K562 (cell line): ENCODE measurements around the gene LAMA3. TPM values are rescaled to one million over a fixed set of nuclear protein-coding genes. Genes with fewer than 3 reads are reported as not detected.

ENCODE experiments used
- ATAC-seq: fragments of 200-7000 bp; cut with Tn5 transposase; 3 replicates; pipeline ENCODE4 v1.9.1; 2020; ENCODE audit warnings: moderate library complexity
- BruUV-seq: library from RNA; stranded (reverse); fragments of 400-500 nt; replicated peaks from 2 replicates; lab custom pipeline; 2021; lab: Mats Ljungman, UMichigan
- CTCF ChIA-PET: fragments of 300-600 bp; formaldehyde crosslinking; extraction: SDS; loops from one replicate; lab custom pipeline; 2021; ENCODE audit warnings: low intra/inter-chr PET ratio; lab: Yijun Ruan, JAX
- POLR2A ChIA-PET: fragments of 300-600, 350-650 bp; sonication (Branson Sonifier 250); formaldehyde crosslinking; extraction: SDS; loops from one replicate; lab custom pipeline; 2021; ENCODE audit warnings: antibody characterized with exemption, inconsistent platforms; lab: Yijun Ruan, JAX
- DNase-seq, 4 experiments: peaks; one replicate each; pipeline versions ENCODE4 v3.0.0 to v3.0.0-alpha.2; 2011 to 2018; ENCODE audit warnings: low spot score in 3 of 4, mixed read lengths in 3 of 4; ENCODE audit errors: extremely low read depth in 1 of 4
- FAIRE-seq: peaks from 2 replicates; lab custom pipeline; 2011; peaks lifted over from hg19 to GRCh38; lab: Jason Lieb, UNC
- H2AFZ ChIP-seq: 2 replicates; pipeline ENCODE4 v1.6.0; 2011; ENCODE audit warnings: low read depth, low read length, control low read depth, inconsistent platforms
- H3K27ac ChIP-seq: fragments of 200-600 bp; 3 replicates; pipeline ENCODE4 v1.8.0; 2011; ENCODE audit warnings: low read depth, mild to moderate bottlenecking, control low read depth, inconsistent platforms, low read length, moderate library complexity, mixed read lengths; ENCODE audit errors: extremely low read depth
- H3K27me3 ChIP-seq, 2 experiments: fragments of 300-600 bp in 1 of 2; 2 replicates in 1 of 2; 3 replicates in 1 of 2; pipeline versions ENCODE4 v1.6.0 to v1.8.0; 2011; ENCODE audit warnings: inconsistent platforms in 2 of 2, low read length in 2 of 2, mild to moderate bottlenecking in 1 of 2, mixed read lengths in 1 of 2, moderate library complexity in 1 of 2; ENCODE audit not compliant: control insufficient read depth in 2 of 2, insufficient read depth in 2 of 2
- H3K36me3 ChIP-seq: fragments of 300-600 bp; 3 replicates; pipeline ENCODE4 v1.8.0; 2011; ENCODE audit warnings: mild to moderate bottlenecking, low read length, inconsistent platforms; ENCODE audit not compliant: control insufficient read depth, insufficient read depth
- H3K4me1 ChIP-seq, 2 experiments: fragments of 200-600 bp in 1 of 2; replicated peaks in 1 of 2; 2 replicates in 1 of 2; 3 replicates in 1 of 2; pipeline versions ENCODE4 v1.5.1 to v1.8.0; 2011; ENCODE audit warnings: inconsistent platforms in 2 of 2, low read length in 2 of 2, mild to moderate bottlenecking in 1 of 2, mixed read lengths in 1 of 2, moderate library complexity in 1 of 2; ENCODE audit not compliant: control insufficient read depth in 2 of 2, insufficient read depth in 2 of 2
- H3K4me2 ChIP-seq: 2 replicates; pipeline ENCODE4 v1.6.1; 2011; ENCODE audit warnings: low read length, control low read depth, inconsistent platforms, mixed read lengths; ENCODE audit not compliant: insufficient read depth
- H3K4me3 ChIP-seq: fragments of 200-600 bp; sonication (generic), shearing (Covaris generic); 2 replicates; pipeline ENCODE4 v1.5.1; 2016; ENCODE audit warnings: control low read depth, inconsistent platforms
- H3K79me2 ChIP-seq: fragments of 200-600 bp; 3 replicates; pipeline ENCODE4 v1.8.0; 2011; ENCODE audit warnings: low read length, inconsistent platforms; ENCODE audit not compliant: control insufficient read depth, insufficient read depth
- H3K9ac ChIP-seq, 2 experiments: 2 replicates each; pipeline versions ENCODE4 v1.6.0 to v1.6.1; 2011; ENCODE audit warnings: low read depth in 2 of 2, low read length in 2 of 2, control low read depth in 1 of 2, inconsistent platforms in 1 of 2, mild to moderate bottlenecking in 1 of 2, mixed read lengths in 1 of 2; ENCODE audit not compliant: insufficient read depth in 1 of 2
- H3K9me1 ChIP-seq: one replicate; pipeline ENCODE4 v1.6.0; 2011; ENCODE audit warnings: inconsistent platforms, mild to moderate bottlenecking, low read length, moderate library complexity; ENCODE audit not compliant: control insufficient read depth, insufficient read depth
- H3K9me3 ChIP-seq: replicated peaks from 2 replicates; pipeline ENCODE4 v1.5.1; 2011; ENCODE audit warnings: low read depth, low read length, inconsistent platforms; ENCODE audit not compliant: control insufficient read depth, insufficient read depth
- H4K20me1 ChIP-seq: replicated peaks from 2 replicates; pipeline ENCODE4 v1.6.1; 2011; ENCODE audit warnings: low read length, inconsistent platforms, mixed read lengths; ENCODE audit not compliant: control insufficient read depth, insufficient read depth
- C11orf30 ChIP-seq: fragments of 450-650 bp; IDR thresholded peaks from 2 replicates; pipeline ENCODE4 v1.6.1; 2016; ENCODE audit warnings: low read depth, mild to moderate bottlenecking
- E2F8 ChIP-seq: fragments of 450-650 bp; IDR thresholded peaks from 2 replicates; pipeline ENCODE4 v1.7.1; 2018; ENCODE audit warnings: mild to moderate bottlenecking, low read depth; ENCODE audit not compliant: partially characterized antibody
- POLR3A ChIP-seq: IDR thresholded peaks from 2 replicates; pipeline ENCODE4 v1.6.1; 2011; ENCODE audit warnings: borderline replicate concordance, mild to moderate bottlenecking, moderate library complexity; ENCODE audit not compliant: insufficient read length, insufficient read depth; ENCODE audit errors: extremely low read depth
- TAL1 ChIP-seq: fragments of 450-650 bp; IDR thresholded peaks from 2 replicates; pipeline ENCODE4 v1.6.1; 2016; ENCODE audit warnings: mild to moderate bottlenecking
- XRCC3 ChIP-seq: fragments of 450-650 bp; IDR thresholded peaks from 2 replicates; pipeline ENCODE4 v1.6.1; 2017; ENCODE audit warnings: mild to moderate bottlenecking, moderate library complexity
- ZNF140 ChIP-seq: fragments of 250-450 bp; sonication (Bioruptor Pico); IDR thresholded peaks from 2 replicates; pipeline ENCODE4 v1.8.0; 2021; ENCODE audit warnings: moderate library complexity, mild to moderate bottlenecking, inconsistent platforms
- ZNF347 ChIP-seq: fragments of 450-650 bp; formaldehyde crosslinking; IDR thresholded peaks from 2 replicates; pipeline ENCODE4 v1.4.0; 2020; ENCODE audit warnings: low read depth, mild to moderate bottlenecking, moderate library complexity
- ZNF707 ChIP-seq: fragments of 250-450 bp; sonication (Bioruptor Pico); conservative IDR thresholded peaks from 2 replicates; pipeline ENCODE4 v1.8.0; 2022; ENCODE audit warnings: inconsistent platforms, mild to moderate bottlenecking, moderate library complexity
- WGBS: fragments of 100-300 bp; shearing (Covaris generic); methylation state at CpG from one replicate; pipeline ENCODE4 v1.1.6; 2016; ENCODE audit warnings: low coverage, mixed read lengths; ENCODE audit not compliant: insufficient coverage; ENCODE audit errors: missing lambda C conversion rate; 5-methylcytosine and 5-hydroxymethylcytosine counted together
- in situ Hi-C: fragments of 300-500 bp; cut with MboI; formaldehyde crosslinking; loops from 4 replicates; pipeline ENCODE4 v1.15.0; 2018; ENCODE audit warnings: inconsistent platforms, mixed read lengths
- intact Hi-C: fragments of 100-400 bp; cut with micrococcal nuclease; formaldehyde crosslinking; loops from 2 replicates; pipeline ENCODE4 v1.14.2; 2022
- polyA plus RNA-seq, 8 experiments: library from polyadenylated mRNA; depleted of rRNA in 4 of 8; stranded (reverse) in 5 of 8; unstranded in 3 of 8; fragments of >200 nt; fragmentation: Nextera tagmentation in 2 of 8; fragmentation: Illumina TruSeq in 1 of 8; extraction: Ambion mirVana in 2 of 8; extraction: Trizol in 1 of 8; gene quantifications; 2 replicates each; pipeline versions ENCODE4 v1.2.1 to v1.2.3, GENCODE V29; 2011 to 2014; ENCODE audit warnings: inconsistent platforms in 1 of 8, missing spikeins in 1 of 8
- total RNA-seq, 7 experiments: library from RNA; depleted of rRNA in 6 of 7; stranded (reverse); fragments of >200 nt in 6 of 7; fragmentation: Illumina TruSeq in 2 of 7; extraction: Trizol in 2 of 7; gene quantifications; 2 replicates each; pipeline versions ENCODE4 v1.2.1 to v1.2.3, GENCODE V29; 2011 to 2021; ENCODE audit warnings: low replicate concordance in 1 of 7
- TF ChIP-seq, protein P1 (sequence below), 2 experiments: fragments of 200-800 bp in 1 of 2; sonication (Bioruptor generic) in 1 of 2; sonication (generic) in 1 of 2; formaldehyde crosslinking in 1 of 2; IDR thresholded peaks in 1 of 2; conservative IDR thresholded peaks in 1 of 2; 2 replicates each; pipeline versions ENCODE4 v1.5.0 to v1.6.1; 2016 to 2020; ENCODE audit warnings: missing compliant biosample characterization in 1 of 2, missing genetic modification characterization in 1 of 2, missing genetic modification reagents in 1 of 2
- TF ChIP-seq, protein P2 (sequence below): sonication (generic); formaldehyde crosslinking; IDR thresholded peaks from 2 replicates; pipeline ENCODE4 v1.8.0; 2022; ENCODE audit warnings: mild to moderate bottlenecking, missing genetic modification reagents
- TF ChIP-seq, protein P3 (sequence below): fragments of 450-650 bp; formaldehyde crosslinking; IDR thresholded peaks from 2 replicates; pipeline ENCODE4 v1.4.0; 2020; ENCODE audit warnings: mild to moderate bottlenecking, moderate library complexity

The LAMA3 gene
- total and polyA plus RNA-seq, 9 of the 15 experiments (the other 6 are each of a cell fraction or from before 2014, with no cell fraction given), result 0.07 TPM; not detected in 8

DNA sequence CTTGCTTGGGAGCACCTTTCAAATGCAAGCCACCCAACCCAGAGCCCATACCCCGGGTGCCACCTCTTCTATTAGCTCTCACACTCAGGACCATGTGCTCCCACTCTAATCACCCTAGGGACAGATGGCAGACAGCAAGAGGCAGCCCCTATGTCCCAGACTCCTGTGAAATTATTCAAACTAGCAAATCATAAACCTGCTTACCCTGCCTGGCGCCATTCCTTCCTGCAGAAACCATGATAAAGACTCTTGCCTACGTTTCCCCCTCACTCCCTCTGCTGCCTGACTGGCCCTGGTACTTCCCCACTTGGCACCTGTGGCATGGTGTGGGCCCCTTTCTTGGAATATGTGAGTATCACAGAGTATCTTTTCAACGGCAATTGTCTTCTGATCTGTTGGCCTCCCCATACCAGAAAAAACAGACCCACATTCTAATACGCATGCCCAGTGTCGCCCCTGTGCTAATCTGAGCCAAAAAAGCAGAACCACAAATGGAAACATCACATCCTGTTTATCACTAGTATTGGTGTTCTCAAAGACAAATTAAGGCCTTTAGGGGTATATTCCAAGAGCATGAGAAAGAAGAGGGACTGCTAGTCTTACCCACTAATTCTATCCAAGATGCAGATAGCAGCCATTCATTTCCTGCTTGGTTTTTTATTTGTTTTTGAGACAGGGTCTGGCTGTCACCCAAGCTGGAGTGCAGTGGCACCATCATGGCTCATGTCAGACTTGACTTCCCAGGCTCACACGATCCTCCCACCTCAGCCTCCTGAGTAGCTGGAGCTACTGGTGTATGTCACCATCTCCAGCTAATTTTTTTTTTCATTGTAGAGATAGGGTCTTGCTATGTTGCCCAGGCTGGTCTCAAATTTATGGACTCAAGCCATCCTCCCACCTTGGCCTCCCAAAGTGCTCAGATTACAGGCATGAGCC is 281.2 kb downstream of the LAMA3 start (continued):
- TF ChIP-seq, protein P1, sequence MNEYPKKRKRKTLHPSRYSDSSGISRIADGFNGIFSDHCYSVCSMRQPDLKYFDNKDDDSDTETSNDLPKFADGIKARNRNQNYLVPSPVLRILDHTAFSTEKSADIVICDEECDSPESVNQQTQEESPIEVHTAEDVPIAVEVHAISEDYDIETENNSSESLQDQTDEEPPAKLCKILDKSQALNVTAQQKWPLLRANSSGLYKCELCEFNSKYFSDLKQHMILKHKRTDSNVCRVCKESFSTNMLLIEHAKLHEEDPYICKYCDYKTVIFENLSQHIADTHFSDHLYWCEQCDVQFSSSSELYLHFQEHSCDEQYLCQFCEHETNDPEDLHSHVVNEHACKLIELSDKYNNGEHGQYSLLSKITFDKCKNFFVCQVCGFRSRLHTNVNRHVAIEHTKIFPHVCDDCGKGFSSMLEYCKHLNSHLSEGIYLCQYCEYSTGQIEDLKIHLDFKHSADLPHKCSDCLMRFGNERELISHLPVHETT (CRISPR knock-in tag; conservative IDR thresholded peaks at IDR 0.05 in 1 of 2, IDR thresholded peaks at IDR 0.05 in 1 of 2), result no peak
- TF ChIP-seq, protein P2, sequence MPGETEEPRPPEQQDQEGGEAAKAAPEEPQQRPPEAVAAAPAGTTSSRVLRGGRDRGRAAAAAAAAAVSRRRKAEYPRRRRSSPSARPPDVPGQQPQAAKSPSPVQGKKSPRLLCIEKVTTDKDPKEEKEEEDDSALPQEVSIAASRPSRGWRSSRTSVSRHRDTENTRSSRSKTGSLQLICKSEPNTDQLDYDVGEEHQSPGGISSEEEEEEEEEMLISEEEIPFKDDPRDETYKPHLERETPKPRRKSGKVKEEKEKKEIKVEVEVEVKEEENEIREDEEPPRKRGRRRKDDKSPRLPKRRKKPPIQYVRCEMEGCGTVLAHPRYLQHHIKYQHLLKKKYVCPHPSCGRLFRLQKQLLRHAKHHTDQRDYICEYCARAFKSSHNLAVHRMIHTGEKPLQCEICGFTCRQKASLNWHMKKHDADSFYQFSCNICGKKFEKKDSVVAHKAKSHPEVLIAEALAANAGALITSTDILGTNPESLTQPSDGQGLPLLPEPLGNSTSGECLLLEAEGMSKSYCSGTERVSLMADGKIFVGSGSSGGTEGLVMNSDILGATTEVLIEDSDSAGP (CRISPR knock-in tag), result no peak
- TF ChIP-seq ZNF140 (CRISPR knock-in tag), result no peak
- TF ChIP-seq ZNF707, result no peak
- no peak for TF ChIP-seq C11orf30
- TF ChIP-seq, all 486 proteins: peak for 0

GRCh38 chr18:23971097-23971440 is 281.8 kb downstream of the LAMA3 start:
- Histone ChIP-seq H3K9ac (no peak overlapping the region), H3K9me3 (no peaks in the 10 kb centered on the region), H3K4me2 (no peak overlapping the region), H4K20me1 (no peaks in the 10 kb centered on the region), H3K79me2 (no peaks in the 10 kb centered on the region), H3K9me1 (no peaks in the 10 kb centered on the region), H2AFZ (no peak overlapping the region), H3K27me3 (peaks cover 0 to 7% of the 10 kb centered on the region in 2 experiments; a peak in 1 of 5 replicates), H3K4me3 (no peak overlapping the region), H3K4me1 (no peaks in the 10 kb centered on the region), H3K36me3 (no peaks in the 10 kb centered on the region), H3K27ac (no peak overlapping the region)
- BruUV-seq, result no TSS peak
- ATAC-seq (no peak), DNase-seq (no peak), FAIRE-seq (no peak)
- ChIA-PET POLR2A (no interaction called here), CTCF (no interaction called here)
- intact Hi-C loops, result no loop called here
- 0% methylated on average over 4 of the region's 5 CpGs for WGBS
- in situ Hi-C loops, result no loop called here
- no peak for TF ChIP-seq E2F8
- no peak for TF ChIP-seq XRCC3
- TF ChIP-seq ZNF347, result no peak
- TF ChIP-seq, protein P3, sequence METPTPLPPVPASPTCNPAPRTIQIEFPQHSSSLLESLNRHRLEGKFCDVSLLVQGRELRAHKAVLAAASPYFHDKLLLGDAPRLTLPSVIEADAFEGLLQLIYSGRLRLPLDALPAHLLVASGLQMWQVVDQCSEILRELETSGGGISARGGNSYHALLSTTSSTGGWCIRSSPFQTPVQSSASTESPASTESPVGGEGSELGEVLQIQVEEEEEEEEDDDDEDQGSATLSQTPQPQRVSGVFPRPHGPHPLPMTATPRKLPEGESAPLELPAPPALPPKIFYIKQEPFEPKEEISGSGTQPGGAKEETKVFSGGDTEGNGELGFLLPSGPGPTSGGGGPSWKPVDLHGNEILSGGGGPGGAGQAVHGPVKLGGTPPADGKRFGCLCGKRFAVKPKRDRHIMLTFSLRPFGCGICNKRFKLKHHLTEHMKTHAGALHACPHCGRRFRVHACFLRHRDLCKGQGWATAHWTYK (CRISPR knock-in tag), result no peak
- TF ChIP-seq POLR3A, result no peak
- TF ChIP-seq TAL1, result no peak
